K562 (cell line): Measurements from ENCODE around the gene GBP5.
"Not testable (repeated sequence)": the region's sequence is repeated elsewhere in the genome, so short reads cannot be mapped to it uniquely, and the experiment has no call there.

ENCODE experiments used
- CCAR2 ChIP-seq: fragments of 200-400 bp; formaldehyde crosslinking; IDR thresholded peaks from 2 replicates; pipeline ENCODE4 v1.6.1; 2017; ENCODE audit warnings: mild to moderate bottlenecking, low read depth, low read length
- ETS2 ChIP-seq: IDR thresholded peaks from 2 replicates; pipeline ENCODE4 v1.6.1; 2016; ENCODE audit warnings: borderline replicate concordance, missing genetic modification characterization, mild to moderate bottlenecking, moderate library complexity, missing compliant biosample characterization; ENCODE audit not compliant: poor library complexity, severe bottlenecking
- EZH2 ChIP-seq: IDR thresholded peaks from 2 replicates; pipeline ENCODE4 v1.6.1; 2012; ENCODE audit warnings: low read depth, mild to moderate bottlenecking, inconsistent platforms, low read length, borderline replicate concordance
- FOSL1 ChIP-seq: fragments of 200-800 bp; sonication (Bioruptor generic); conservative IDR thresholded peaks from 2 replicates; pipeline ENCODE4 v1.6.1; 2016; ENCODE audit warnings: missing genetic modification characterization, missing compliant biosample characterization
- NCOR1 ChIP-seq: fragments of 450-650 bp; IDR thresholded peaks from 2 replicates; pipeline ENCODE4 v1.6.1; 2016; ENCODE audit warnings: mild to moderate bottlenecking, moderate library complexity
- POLR2A ChIP-seq: fragments of 450-650 bp; conservative IDR thresholded peaks from 2 replicates; pipeline ENCODE4 v1.6.1; 2016
- TBP ChIP-seq: optimal IDR thresholded peaks from 2 replicates; pipeline ENCODE3; 2011; ENCODE audit warnings: low read depth, low read length, improper control_type of control experiment
- ZNF766 ChIP-seq: fragments of 200-800 bp; sonication (Bioruptor generic); conservative IDR thresholded peaks from 2 replicates; pipeline ENCODE4 v1.6.1; 2016; ENCODE audit warnings: missing genetic modification characterization, missing compliant biosample characterization
- TF ChIP-seq, protein P1 (sequence below), 3 experiments: IDR thresholded peaks in 2 of 3; conservative IDR thresholded peaks in 1 of 3; 2 replicates each; pipeline ENCODE4 v1.5.1; 2011 to 2012; ENCODE audit warnings: low read length in 3 of 3, mild to moderate bottlenecking in 3 of 3, control low read depth in 2 of 3, improper control_type of control experiment in 1 of 3, inconsistent platforms in 1 of 3, low read depth in 1 of 3, mixed read lengths in 1 of 3, moderate library complexity in 1 of 3; ENCODE audit not compliant: insufficient read depth in 2 of 3
- TF ChIP-seq, protein P2 (sequence below): fragments of 250-450 bp; sonication (Bioruptor Pico); IDR thresholded peaks from 2 replicates; pipeline ENCODE4 v1.4.0; 2020
- TF ChIP-seq, protein P3 (sequence below): sonication (generic); formaldehyde crosslinking; IDR thresholded peaks from 2 replicates; pipeline ENCODE4 v1.5.0; 2020; ENCODE audit warnings: missing genetic modification reagents

DNA sequence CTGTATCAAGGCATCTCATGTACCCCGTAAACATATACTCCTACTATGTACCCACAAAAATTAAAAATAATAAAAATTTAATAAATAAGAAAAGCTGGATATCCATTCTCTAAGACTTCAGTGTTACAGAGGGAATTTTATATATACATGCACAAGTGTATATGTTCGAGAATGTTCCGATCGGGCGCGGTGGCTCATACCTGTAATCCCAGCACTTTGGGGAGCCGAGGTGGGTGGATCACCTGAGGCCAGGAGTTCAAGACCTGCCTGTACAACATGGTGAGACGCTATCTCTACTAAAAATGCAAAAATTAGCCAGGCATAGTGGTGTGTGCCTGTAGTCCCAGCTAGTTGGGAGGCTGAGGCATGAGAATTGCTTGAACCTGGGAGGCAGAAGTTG is 17.1 kb downstream of the GBP5 start:
- TF ChIP-seq EZH2; POLR2A; FOSL1; ETS2; TBP; ZNF766 (CRISPR knock-in tag); NCOR1; CCAR2: not testable (repeated sequence)
- TF ChIP-seq, protein P1, sequence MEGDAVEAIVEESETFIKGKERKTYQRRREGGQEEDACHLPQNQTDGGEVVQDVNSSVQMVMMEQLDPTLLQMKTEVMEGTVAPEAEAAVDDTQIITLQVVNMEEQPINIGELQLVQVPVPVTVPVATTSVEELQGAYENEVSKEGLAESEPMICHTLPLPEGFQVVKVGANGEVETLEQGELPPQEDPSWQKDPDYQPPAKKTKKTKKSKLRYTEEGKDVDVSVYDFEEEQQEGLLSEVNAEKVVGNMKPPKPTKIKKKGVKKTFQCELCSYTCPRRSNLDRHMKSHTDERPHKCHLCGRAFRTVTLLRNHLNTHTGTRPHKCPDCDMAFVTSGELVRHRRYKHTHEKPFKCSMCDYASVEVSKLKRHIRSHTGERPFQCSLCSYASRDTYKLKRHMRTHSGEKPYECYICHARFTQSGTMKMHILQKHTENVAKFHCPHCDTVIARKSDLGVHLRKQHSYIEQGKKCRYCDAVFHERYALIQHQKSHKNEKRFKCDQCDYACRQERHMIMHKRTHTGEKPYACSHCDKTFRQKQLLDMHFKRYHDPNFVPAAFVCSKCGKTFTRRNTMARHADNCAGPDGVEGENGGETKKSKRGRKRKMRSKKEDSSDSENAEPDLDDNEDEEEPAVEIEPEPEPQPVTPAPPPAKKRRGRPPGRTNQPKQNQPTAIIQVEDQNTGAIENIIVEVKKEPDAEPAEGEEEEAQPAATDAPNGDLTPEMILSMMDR (IDR thresholded peaks at IDR 0.05 in 2 of 3, conservative IDR thresholded peaks at IDR 0.05 in 1 of 3; ENCODE audit: insufficient read depth in 2 of 3, low read depth in 1 of 3, low read length in 3 of 3) = not testable (repeated sequence)
- TF ChIP-seq, protein P2, sequence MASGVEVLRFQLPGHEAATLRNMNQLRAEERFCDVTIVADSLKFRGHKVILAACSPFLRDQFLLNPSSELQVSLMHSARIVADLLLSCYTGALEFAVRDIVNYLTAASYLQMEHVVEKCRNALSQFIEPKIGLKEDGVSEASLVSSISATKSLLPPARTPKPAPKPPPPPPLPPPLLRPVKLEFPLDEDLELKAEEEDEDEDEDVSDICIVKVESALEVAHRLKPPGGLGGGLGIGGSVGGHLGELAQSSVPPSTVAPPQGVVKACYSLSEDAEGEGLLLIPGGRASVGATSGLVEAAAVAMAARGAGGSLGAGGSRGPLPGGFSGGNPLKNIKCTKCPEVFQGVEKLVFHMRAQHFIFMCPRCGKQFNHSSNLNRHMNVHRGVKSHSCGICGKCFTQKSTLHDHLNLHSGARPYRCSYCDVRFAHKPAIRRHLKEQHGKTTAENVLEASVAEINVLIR (CRISPR knock-in tag) = not testable (repeated sequence)
- TF ChIP-seq, protein P3, sequence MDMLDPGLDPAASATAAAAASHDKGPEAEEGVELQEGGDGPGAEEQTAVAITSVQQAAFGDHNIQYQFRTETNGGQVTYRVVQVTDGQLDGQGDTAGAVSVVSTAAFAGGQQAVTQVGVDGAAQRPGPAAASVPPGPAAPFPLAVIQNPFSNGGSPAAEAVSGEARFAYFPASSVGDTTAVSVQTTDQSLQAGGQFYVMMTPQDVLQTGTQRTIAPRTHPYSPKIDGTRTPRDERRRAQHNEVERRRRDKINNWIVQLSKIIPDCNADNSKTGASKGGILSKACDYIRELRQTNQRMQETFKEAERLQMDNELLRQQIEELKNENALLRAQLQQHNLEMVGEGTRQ (CRISPR knock-in tag) = not testable (repeated sequence)
